WTC11 (cell line): ENCODE data around the gene TEN1. TPM values are rescaled to one million over a fixed set of nuclear protein-coding genes. Genes with fewer than 3 reads are reported as not detected.

ENCODE experiments used
- ATAC-seq: fragments of 200-7000 bp; cut with Tn5 transposase; 2 replicates; pipeline ENCODE4 v1.10.0; 2021; ENCODE audit warnings: mild to moderate bottlenecking, moderate library complexity
- CTCF ChIA-PET: fragments of 300-600 bp; sonication (Branson Sonifier 250); formaldehyde crosslinking; loops from one replicate; lab custom pipeline; 2021; ENCODE audit warnings: antibody characterized with exemption; lab: Charles Lee
- POLR2A ChIA-PET: fragments of 350-600 bp; sonication (Branson Sonifier 250); formaldehyde crosslinking; loops from one replicate; lab custom pipeline; 2021; ENCODE audit warnings: antibody characterized with exemption; lab: Charles Lee
- DNase-seq: peaks from one replicate; pipeline ENCODE4 v3.0.0; 2021; ENCODE audit warnings: low spot score
- H3K27ac Mint-ChIP-seq: 2 replicates; pipeline ENCODE4 v1.8.0; 2021; ENCODE audit warnings: mixed read lengths
- H3K27me3 Mint-ChIP-seq: 2 replicates; pipeline ENCODE4 v1.8.0; 2021; ENCODE audit warnings: low read depth, mild to moderate bottlenecking, moderate library complexity, mixed read lengths
- H3K36me3 Mint-ChIP-seq: 2 replicates; pipeline ENCODE4 v1.8.0; 2021; ENCODE audit warnings: mixed read lengths
- H3K4me1 Mint-ChIP-seq: 2 replicates; pipeline ENCODE4 v1.8.0; 2022; ENCODE audit warnings: mixed read lengths
- H3K4me3 Mint-ChIP-seq: 2 replicates; pipeline ENCODE4 v1.8.0; 2021; ENCODE audit warnings: mild to moderate bottlenecking, moderate library complexity, mixed read lengths
- H3K9me3 Mint-ChIP-seq: 2 replicates; pipeline ENCODE4 v1.8.0; 2021; ENCODE audit warnings: mixed read lengths
- ERG ChIP-seq: fragments of 250-450 bp; sonication (Bioruptor Pico); IDR thresholded peaks from 2 replicates; pipeline ENCODE4 v1.8.0; 2021; ENCODE audit warnings: mild to moderate bottlenecking
- FOXP1 ChIP-seq: sonication (generic); formaldehyde crosslinking; IDR thresholded peaks from 2 replicates; pipeline ENCODE4 v1.8.0; 2022; ENCODE audit warnings: missing genetic modification reagents, mild to moderate bottlenecking, moderate library complexity, borderline replicate concordance
- HMGXB4 ChIP-seq: sonication (generic); formaldehyde crosslinking; IDR thresholded peaks from 2 replicates; pipeline ENCODE4 v1.8.1; 2023; ENCODE audit warnings: mild to moderate bottlenecking, moderate library complexity, missing genetic modification reagents
- MAX ChIP-seq: sonication (generic); formaldehyde crosslinking; IDR thresholded peaks from 2 replicates; pipeline ENCODE4 v1.8.0; 2022; ENCODE audit warnings: mild to moderate bottlenecking, missing genetic modification reagents
- MYBL2 ChIP-seq: sonication (generic); formaldehyde crosslinking; IDR thresholded peaks from 2 replicates; pipeline ENCODE4 v1.8.1; 2023; ENCODE audit warnings: mild to moderate bottlenecking, moderate library complexity, missing genetic modification reagents
- NFE2L1 ChIP-seq: sonication (generic); formaldehyde crosslinking; IDR thresholded peaks from 2 replicates; pipeline ENCODE4 v1.8.1; 2023; ENCODE audit warnings: missing genetic modification reagents
- NFYB ChIP-seq: sonication (generic); formaldehyde crosslinking; conservative IDR thresholded peaks from 2 replicates; pipeline ENCODE4 v1.8.0; 2022; ENCODE audit warnings: low read depth, missing genetic modification reagents
- TEAD1 ChIP-seq: sonication (generic); formaldehyde crosslinking; IDR thresholded peaks from 2 replicates; pipeline ENCODE4 v1.8.0; 2022; ENCODE audit warnings: mild to moderate bottlenecking, missing genetic modification reagents
- ZBTB21 ChIP-seq: sonication (generic); formaldehyde crosslinking; IDR thresholded peaks from 2 replicates; pipeline ENCODE4 v1.8.1; 2023; ENCODE audit warnings: mild to moderate bottlenecking, missing genetic modification reagents, borderline replicate concordance
- ZBTB43 ChIP-seq: sonication (generic); formaldehyde crosslinking; IDR thresholded peaks from 2 replicates; pipeline ENCODE4 v1.8.1; 2023; ENCODE audit warnings: mild to moderate bottlenecking, missing genetic modification reagents
- ZNF281 ChIP-seq: sonication (generic); formaldehyde crosslinking; IDR thresholded peaks from 2 replicates; pipeline ENCODE4 v1.8.0; 2023; ENCODE audit warnings: mild to moderate bottlenecking, missing genetic modification reagents
- ZNF512 ChIP-seq: sonication (generic); formaldehyde crosslinking; IDR thresholded peaks from 2 replicates; pipeline ENCODE4 v1.8.1; 2022; ENCODE audit warnings: missing genetic modification reagents, borderline replicate concordance
- ZNF671 ChIP-seq: fragments of 250-450 bp; sonication (Bioruptor Pico); IDR thresholded peaks from 2 replicates; pipeline ENCODE4 v1.8.0; 2021; ENCODE audit warnings: mild to moderate bottlenecking
- ZSCAN18 ChIP-seq: fragments of 250-450 bp; sonication (Bioruptor Pico); IDR thresholded peaks from 2 replicates; pipeline ENCODE4 v2.1.2; 2022; ENCODE audit warnings: mild to moderate bottlenecking, moderate library complexity
- total RNA-seq: library from RNA; stranded (reverse); gene quantifications from 3 replicates; pipeline ENCODE4 v1.2.3, GENCODE V29; 2021

TEN1 gene
- total RNA-seq, 1 experiment from 2014 or later = 15.6 TPM

GRCh38 chr17:76049239-76049638, 70.2 kb downstream of the TEN1 start:
- DNase-seq = no peak
- H3K9me3 Mint-ChIP-seq = no peaks in the 10 kb centered on the region
- peaks cover 4% of the 10 kb centered on the region for H3K4me1 Mint-ChIP-seq
- no peak for ATAC-seq
- no peak for TF ChIP-seq ERG (CRISPR knock-in tag)
- no peak for TF ChIP-seq ZSCAN18 (CRISPR knock-in tag)
- no peak for TF ChIP-seq FOXP1
- TF ChIP-seq NFYB (CRISPR knock-in tag) = no peak
- no peak for TF ChIP-seq MAX (CRISPR knock-in tag)
- TF ChIP-seq MYBL2 = no peak
- TF ChIP-seq ZBTB43 (CRISPR knock-in tag) = no peak
- TF ChIP-seq NFE2L1 (CRISPR knock-in tag) = no peak
- no peak for TF ChIP-seq ZNF512 (CRISPR knock-in tag)
- H3K4me3 Mint-ChIP-seq = no peak overlapping the region
- POLR2A ChIA-PET = no interaction called here
- peaks cover 68% of the 10 kb centered on the region for H3K36me3 Mint-ChIP-seq
- CTCF ChIA-PET = interaction anchor here (0.9 to 3.3 kb wide), 4 partner anchors 35 to 230 kb away, joined by 3 to 17 read pairs (median 4); no protein-coding TSS in a partner anchor
- H3K27ac Mint-ChIP-seq = peak overlapping the region; percentile 12
- no peaks in the 10 kb centered on the region for H3K27me3 Mint-ChIP-seq

GRCh38 chr17:76049836-76050537, 70.9 kb downstream of the TEN1 start:
- CTCF ChIA-PET = interaction anchor here (0.9 to 3.3 kb wide), 3 partner anchors 36 to 230 kb away, joined by 3 to 17 read pairs (median 4); no protein-coding TSS in a partner anchor
- POLR2A ChIA-PET = no interaction called here
- peaks cover 61% of the 10 kb centered on the region for H3K36me3 Mint-ChIP-seq
- ATAC-seq (no peak), DNase-seq (no peak)
- no peak overlapping the region for H3K4me3 Mint-ChIP-seq
- H3K9me3 Mint-ChIP-seq = no peaks in the 10 kb centered on the region
- H3K27me3 Mint-ChIP-seq = no peaks in the 10 kb centered on the region
- no peak for TF ChIP-seq ZBTB21 (CRISPR knock-in tag)
- TF ChIP-seq HMGXB4 (CRISPR knock-in tag) = no peak
- no peak for TF ChIP-seq ZSCAN18 (CRISPR knock-in tag)
- TF ChIP-seq ZNF671 (CRISPR knock-in tag) = no peak
- TF ChIP-seq TEAD1 = no peak
- TF ChIP-seq ZNF281 (CRISPR knock-in tag) = no peak
- 0 out of 2 replicates have a peak overlapping the region, but pooled peaks have one; percentile 75 for H3K27ac Mint-ChIP-seq
- peaks cover 4% of the 10 kb centered on the region for H3K4me1 Mint-ChIP-seq
